HUES48 (cell line): ENCODE measurements around the gene PGD.
A peak's percentile ranks its signal among the peaks of the same experiment; 100 is the strongest.
"Not testable (repeated sequence)": the region's sequence is repeated elsewhere in the genome, so short reads cannot be mapped to it uniquely, and the experiment has no call there.

Experiments used
- H3K27ac ChIP-seq: one replicate; pipeline ENCODE4 v1.7.0; 2013; ENCODE audit warnings: low read depth, low read length, inconsistent platforms
- H3K27me3 ChIP-seq: 2 replicates; pipeline ENCODE4 v1.6.1; 2013; ENCODE audit warnings: mild to moderate bottlenecking, low read length; ENCODE audit not compliant: control insufficient read depth, insufficient read depth
- H3K36me3 ChIP-seq: 2 replicates; pipeline ENCODE4 v1.6.1; 2013; ENCODE audit warnings: low read length; ENCODE audit not compliant: control insufficient read depth, insufficient read depth
- H3K4me1 ChIP-seq: 2 replicates; pipeline ENCODE4 v1.6.1; 2013; ENCODE audit warnings: mild to moderate bottlenecking, low read length; ENCODE audit not compliant: control insufficient read depth, insufficient read depth
- H3K4me3 ChIP-seq: 2 replicates; pipeline ENCODE4 v1.5.1; 2013; ENCODE audit warnings: mild to moderate bottlenecking, low read depth, low read length
- H3K9ac ChIP-seq: 2 replicates; pipeline ENCODE4 v1.6.1; 2013; ENCODE audit warnings: mild to moderate bottlenecking, low read depth, low read length, moderate library complexity
- H3K9me3 ChIP-seq: 2 replicates; pipeline ENCODE4 v1.6.1; 2013; ENCODE audit warnings: low read length; ENCODE audit not compliant: control insufficient read depth, insufficient read depth

The PGD gene

DNA sequence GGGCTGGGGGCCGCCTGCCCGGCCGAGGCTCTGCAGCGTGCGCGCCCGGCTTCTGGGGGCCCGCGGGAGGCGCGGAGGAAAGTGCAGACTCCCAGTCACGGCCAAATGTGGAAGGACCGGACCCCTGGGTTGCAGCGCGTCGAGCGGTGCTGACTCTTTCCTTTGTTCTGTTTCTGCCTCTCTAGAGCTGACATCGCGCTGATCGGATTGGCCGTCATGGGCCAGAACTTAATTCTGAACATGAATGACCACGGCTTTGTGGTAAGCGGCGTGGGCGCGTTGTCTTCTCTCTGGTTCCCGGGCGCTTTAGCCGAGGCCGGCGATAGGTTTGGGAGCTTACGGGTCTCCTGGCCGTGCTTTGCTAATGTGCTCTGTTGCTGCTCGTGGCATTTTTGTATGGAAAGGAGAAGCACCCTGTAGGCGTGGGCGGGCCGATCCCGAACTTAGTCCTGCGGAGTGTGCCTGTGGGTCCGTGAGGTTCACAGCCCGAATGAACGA lies 629 bp downstream of the PGD start:
- H3K9ac ChIP-seq: peak overlapping the region; percentile 94

DNA sequence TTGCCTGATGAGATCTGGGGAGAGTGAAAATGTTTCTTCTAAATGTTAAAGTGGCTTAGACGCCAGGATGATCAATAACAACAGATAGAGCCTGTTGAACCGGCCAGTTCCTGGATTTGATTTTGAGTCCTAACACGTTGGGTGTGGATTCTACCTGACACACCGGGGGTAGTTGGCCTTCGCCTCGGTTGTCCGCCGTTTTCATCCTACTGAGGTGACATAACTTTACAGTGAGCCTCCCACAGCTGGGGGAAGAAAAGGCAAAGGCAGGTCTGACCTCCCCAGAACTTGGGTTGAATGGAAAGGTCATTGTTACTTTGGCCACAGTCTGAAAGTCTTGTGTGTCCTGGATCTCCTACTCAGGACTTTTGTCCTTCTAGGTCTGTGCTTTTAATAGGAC lies 1.1 kb downstream of the PGD start:
- H3K9me3 ChIP-seq: no peaks in the 10 kb centered on the region
- no peaks in the 10 kb centered on the region for H3K27me3 ChIP-seq
- H3K27ac ChIP-seq: no peak overlapping the region
- H3K9ac ChIP-seq: peak overlapping the region; percentile 94
- peak overlapping the region; percentile 100 for H3K4me3 ChIP-seq
- H3K4me1 ChIP-seq: peaks cover 6% of the 10 kb centered on the region; the same call in 1 of the 2 replicates
- H3K36me3 ChIP-seq: peaks cover 43% of the 10 kb centered on the region

More for the DNA sequence above, 629 bp downstream of the PGD start:
- H3K4me1 ChIP-seq: peaks cover 6% of the 10 kb centered on the region; the same call in 1 of the 2 replicates
- H3K4me3 ChIP-seq: peak overlapping the region; percentile 100
- H3K27me3 ChIP-seq: no peaks in the 10 kb centered on the region
- H3K27ac ChIP-seq: peak overlapping the region; percentile 98
- H3K9me3 ChIP-seq: no peaks in the 10 kb centered on the region
- peaks cover 38% of the 10 kb centered on the region for H3K36me3 ChIP-seq

DNA sequence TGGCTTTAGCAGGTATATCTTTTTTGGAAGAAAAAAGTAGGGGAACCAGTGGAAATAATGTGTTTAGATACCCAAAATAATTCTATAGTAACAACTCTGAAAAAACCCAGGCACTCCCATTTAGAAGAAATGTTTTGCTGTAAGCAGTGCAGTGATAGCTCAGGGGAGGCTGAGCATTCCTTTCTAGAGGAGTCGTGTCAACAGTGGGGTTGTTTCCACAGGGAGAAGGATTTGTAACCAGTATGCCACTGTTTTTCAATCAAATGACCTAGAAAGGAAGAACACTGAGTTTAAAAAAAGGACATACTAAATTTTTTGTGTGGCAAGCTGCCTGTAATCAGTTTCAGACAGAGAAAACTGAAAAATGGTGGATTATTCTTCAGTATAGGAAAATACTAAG lies 2.4 kb downstream of the PGD start:
- H3K9ac ChIP-seq: no peak overlapping the region
- no peak overlapping the region for H3K4me3 ChIP-seq
- no peaks in the 10 kb centered on the region for H3K9me3 ChIP-seq
- no peaks in the 10 kb centered on the region for H3K27me3 ChIP-seq
- H3K27ac ChIP-seq: no peak overlapping the region
- H3K36me3 ChIP-seq: peaks cover 56% of the 10 kb centered on the region
- H3K4me1 ChIP-seq: peaks cover 6% of the 10 kb centered on the region; the same call in 1 of the 2 replicates

DNA sequence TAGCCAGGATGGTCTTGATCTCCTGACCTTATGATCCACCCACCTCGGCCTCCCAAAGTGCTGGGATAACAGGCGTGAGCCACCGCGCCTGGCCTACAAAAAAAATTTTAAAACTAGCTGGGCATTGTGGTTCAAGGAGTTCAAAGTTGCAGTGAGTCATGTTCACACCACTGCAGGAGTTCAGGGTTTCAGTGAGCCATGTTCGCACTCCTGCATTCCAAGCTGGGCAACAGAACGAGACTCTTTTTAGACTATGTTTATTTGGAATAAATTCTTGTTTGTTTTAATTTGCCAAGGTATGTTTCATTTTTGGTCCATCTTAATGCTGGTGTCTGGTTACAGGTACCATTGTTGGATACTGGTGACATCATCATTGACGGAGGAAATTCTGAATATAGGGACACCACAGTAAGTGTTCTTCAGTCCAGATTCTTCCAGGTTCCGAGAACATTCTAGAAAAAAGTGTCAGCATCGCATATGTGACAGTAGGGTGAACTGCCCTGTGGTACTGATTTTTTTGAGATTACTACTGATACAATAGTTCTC lies 3.9 kb downstream of the PGD start:
- no peak overlapping the region for H3K4me3 ChIP-seq
- H3K9me3 ChIP-seq: no peaks in the 10 kb centered on the region
- H3K27ac ChIP-seq: no peak overlapping the region
- H3K27me3 ChIP-seq: no peaks in the 10 kb centered on the region
- no peak overlapping the region for H3K9ac ChIP-seq
- H3K36me3 ChIP-seq: peaks cover 71% of the 10 kb centered on the region
- peaks cover 6% of the 10 kb centered on the region; the same call in 1 of the 2 replicates for H3K4me1 ChIP-seq

DNA sequence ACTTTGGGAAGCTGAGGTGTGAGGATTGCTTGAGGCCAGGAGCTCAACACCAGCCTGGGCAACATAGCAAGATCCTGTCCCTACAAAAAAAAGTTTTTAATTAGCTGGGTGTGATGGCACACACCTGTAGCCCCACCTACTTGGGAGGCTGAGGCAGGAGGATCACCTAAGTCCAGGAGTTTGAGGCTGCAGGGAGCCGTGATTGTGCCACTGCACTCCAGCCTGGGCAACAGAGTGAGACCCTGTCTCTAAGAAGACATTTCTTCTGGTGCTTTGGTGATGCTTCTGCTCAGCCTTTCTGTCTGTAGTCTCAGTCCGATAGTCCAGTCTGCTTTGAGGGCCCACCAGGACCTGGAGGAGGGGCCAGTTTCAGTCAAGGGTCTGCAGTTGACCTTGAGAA lies 8.3 kb downstream of the PGD start:
- no peaks in the 10 kb centered on the region for H3K9me3 ChIP-seq
- peaks cover 99% of the 10 kb centered on the region for H3K36me3 ChIP-seq
- no peak overlapping the region for H3K9ac ChIP-seq
- no peaks in the 10 kb centered on the region for H3K27me3 ChIP-seq
- H3K4me1 ChIP-seq: no peaks in the 10 kb centered on the region
- no peak overlapping the region for H3K27ac ChIP-seq
- H3K4me3 ChIP-seq: no peak overlapping the region

DNA sequence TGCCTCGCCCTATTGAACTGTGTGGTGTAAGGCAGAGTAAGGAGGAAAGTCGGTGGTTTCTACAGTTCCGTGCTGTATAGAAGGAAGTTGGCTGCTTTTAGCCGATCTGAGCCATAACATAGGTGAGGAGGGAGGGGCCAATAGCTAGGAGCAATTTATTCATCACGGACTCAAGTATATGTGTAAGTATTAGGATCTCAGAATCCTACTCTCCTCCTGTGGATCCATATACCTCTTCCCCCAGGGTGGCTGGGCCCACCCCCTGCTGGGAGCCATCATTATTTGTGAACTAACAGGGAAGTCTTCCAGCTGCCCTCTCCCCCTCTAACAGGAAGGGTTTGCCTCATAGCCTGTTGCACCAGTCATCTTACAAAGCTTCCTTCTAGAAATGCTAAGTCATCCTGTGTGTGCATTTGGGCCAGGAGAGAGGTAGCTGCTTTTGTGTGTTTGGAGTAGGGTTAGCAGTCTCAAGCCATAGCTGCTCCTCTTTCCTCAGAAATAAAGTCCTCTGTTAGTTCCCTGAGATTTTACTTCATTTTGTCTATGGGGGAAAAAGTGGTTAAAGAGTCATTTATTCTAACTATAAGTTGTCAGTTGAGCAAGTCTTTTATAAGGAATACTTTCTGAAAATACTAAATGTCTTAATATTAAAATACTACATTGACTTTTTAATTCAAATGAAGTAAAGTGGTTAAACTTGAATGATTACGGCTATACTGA lies 16.5 kb downstream of the PGD start:
- Histone ChIP-seq H3K27me3 (no peaks in the 10 kb centered on the region), H3K36me3 (peaks cover 99% of the 10 kb centered on the region), H3K4me1 (peaks cover 3% of the 10 kb centered on the region; the same call in 1 of the 2 replicates), H3K27ac (peak overlapping the region; percentile 24), H3K4me3 (no peak overlapping the region), H3K9ac (no peak overlapping the region), H3K9me3 (no peaks in the 10 kb centered on the region)

DNA sequence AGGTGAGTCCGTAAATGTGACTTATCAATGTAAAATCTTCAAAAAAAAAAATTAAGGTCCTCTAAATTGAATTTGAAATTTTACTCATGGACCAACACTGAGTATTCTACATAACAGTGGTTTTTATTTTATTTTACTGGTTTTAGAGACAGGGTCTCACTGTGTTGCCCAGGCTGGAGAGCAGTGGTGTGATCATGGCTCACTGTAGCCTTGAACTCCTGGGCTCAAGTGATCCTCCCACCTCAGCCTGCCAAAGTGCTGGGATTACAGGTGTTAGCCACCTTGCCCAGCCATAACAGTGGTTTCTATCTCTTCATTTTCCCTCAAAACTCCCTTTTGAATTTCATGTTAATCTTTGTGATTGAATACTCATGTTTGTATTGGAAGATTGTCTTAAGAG lies 17.1 kb downstream of the PGD start:
- H3K36me3 ChIP-seq: peaks cover 96% of the 10 kb centered on the region
- H3K4me1 ChIP-seq, H3K4me3 ChIP-seq, H3K9me3 ChIP-seq, H3K27me3 ChIP-seq, H3K9ac ChIP-seq, H3K27ac ChIP-seq: not testable (repeated sequence)

DNA sequence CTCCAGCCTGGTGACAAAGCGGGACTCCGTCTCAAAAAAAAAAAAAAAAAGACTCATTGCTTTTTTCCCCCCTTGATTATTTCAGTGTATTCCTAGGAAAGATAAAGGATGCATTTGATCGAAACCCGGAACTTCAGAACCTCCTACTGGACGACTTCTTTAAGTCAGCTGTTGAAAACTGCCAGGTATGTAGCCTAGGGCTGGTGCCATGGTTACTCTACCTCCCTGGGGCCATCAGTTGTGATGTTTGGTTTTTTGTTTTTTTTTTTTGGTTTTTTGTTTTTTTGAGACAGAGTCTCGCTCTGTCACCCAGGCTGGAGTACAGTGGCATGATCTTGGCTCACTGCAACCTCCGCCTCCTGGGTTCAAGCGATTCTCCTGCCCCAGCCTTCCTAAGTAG lies 19.9 kb downstream of the PGD start:
- H3K9me3 ChIP-seq, H3K4me1 ChIP-seq, H3K4me3 ChIP-seq, H3K27ac ChIP-seq, H3K27me3 ChIP-seq, H3K9ac ChIP-seq: not testable (repeated sequence)
- H3K36me3 ChIP-seq: peaks cover 76% of the 10 kb centered on the region

DNA sequence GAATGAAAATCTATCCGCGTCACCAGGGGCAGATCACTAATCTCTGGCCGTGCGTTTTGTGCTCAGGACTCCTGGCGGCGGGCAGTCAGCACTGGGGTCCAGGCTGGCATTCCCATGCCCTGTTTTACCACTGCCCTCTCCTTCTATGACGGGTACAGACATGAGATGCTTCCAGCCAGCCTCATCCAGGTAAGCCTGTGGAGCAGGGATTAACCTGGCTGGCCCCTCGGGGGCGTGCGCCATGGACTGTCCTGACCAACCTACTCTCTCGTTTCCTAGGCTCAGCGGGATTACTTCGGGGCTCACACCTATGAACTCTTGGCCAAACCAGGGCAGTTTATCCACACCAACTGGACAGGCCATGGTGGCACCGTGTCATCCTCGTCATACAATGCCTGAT lies 20.5 kb downstream of the PGD start:
- Histone ChIP-seq H3K9ac (no peak overlapping the region), H3K4me3 (no peak overlapping the region), H3K4me1 (peaks cover 3% of the 10 kb centered on the region; the same call in 1 of the 2 replicates), H3K9me3 (no peaks in the 10 kb centered on the region), H3K36me3 (peaks cover 70% of the 10 kb centered on the region), H3K27me3 (no peaks in the 10 kb centered on the region), H3K27ac (no peak overlapping the region)

DNA sequence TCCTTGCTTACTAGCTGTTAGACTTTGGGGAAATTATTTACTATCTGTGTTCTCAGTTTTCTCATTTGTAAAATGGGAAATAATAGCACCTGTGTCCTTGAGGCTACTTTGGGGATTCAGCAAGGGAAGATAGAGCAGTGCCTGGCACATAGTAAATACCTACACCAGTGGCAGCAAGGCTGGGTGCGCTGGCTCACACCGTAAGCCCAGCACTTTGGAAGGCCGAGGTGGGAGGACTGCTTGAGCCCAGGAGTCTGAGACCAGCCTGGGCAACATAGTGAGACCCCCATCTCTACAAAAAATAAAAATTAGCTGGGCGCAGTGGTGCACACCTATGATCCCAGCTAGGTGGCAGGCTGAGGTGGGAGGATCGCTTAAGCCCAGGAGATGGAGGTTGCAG lies 22.8 kb downstream of the PGD start:
- H3K9ac ChIP-seq: no peak overlapping the region

DNA sequence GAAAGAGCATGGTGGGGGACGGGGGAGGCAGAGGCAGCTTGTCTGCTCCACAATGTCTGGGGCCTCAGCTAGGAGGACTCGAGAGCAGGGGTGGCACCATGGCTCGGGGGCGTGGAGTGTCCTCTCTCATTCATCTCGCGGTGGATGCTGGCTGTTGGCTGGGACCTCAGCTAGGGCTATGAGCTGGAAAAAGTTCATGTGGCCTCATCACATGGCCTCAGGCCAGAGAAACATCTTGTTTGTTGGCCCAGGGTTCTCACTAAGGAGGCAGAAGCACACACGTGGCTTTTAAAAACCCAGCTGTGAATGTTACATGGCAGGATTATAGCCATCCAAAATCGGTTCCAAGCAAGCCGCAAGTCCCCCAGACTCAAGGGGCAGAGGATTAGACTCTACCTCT lies 25.2 kb downstream of the PGD start:
- Histone ChIP-seq H3K36me3 (peaks cover 23% of the 10 kb centered on the region), H3K4me1 (no peaks in the 10 kb centered on the region), H3K4me3 (no peak overlapping the region), H3K27me3 (no peaks in the 10 kb centered on the region), H3K9me3 (no peaks in the 10 kb centered on the region), H3K9ac (no peak overlapping the region), H3K27ac (no peak overlapping the region)

More for the DNA sequence above, 22.8 kb downstream of the PGD start:
- Histone ChIP-seq H3K36me3 (peaks cover 47% of the 10 kb centered on the region), H3K9me3 (no peaks in the 10 kb centered on the region), H3K4me1 (no peaks in the 10 kb centered on the region), H3K27me3 (no peaks in the 10 kb centered on the region), H3K27ac (no peak overlapping the region), H3K4me3 (no peak overlapping the region)
